Endothelial cell of umbilical vein (primary cell): Measurements from ENCODE around the gene TOR4A. TPM values are rescaled to one million over a fixed set of nuclear protein-coding genes. Genes with fewer than 3 reads are reported as not detected.
A peak's percentile ranks its signal among the peaks of the same experiment; 100 is the strongest.

Experiments
- BruUV-seq: library from RNA; stranded (reverse); fragments of 400-500 nt; replicated peaks from 2 replicates; lab custom pipeline; 2021; lab: Mats Ljungman, UMichigan
- CTCF ChIA-PET: fragments of 300-600, 350-600 bp; sonication (Branson Sonifier 250); formaldehyde crosslinking; loops from one replicate; lab custom pipeline; 2021; ENCODE audit warnings: antibody characterized with exemption, inconsistent platforms; lab: Charles Lee
- POLR2A ChIA-PET: fragments of 300-600, 350-600 bp; sonication (Branson Sonifier 250); formaldehyde crosslinking; loops from one replicate; lab custom pipeline; 2021; ENCODE audit warnings: antibody characterized with exemption, inconsistent platforms; lab: Charles Lee
- DNase-seq: peaks from one replicate; pipeline ENCODE4 v3.0.0-alpha.2; 2011; ENCODE audit warnings: low read depth, low spot score
- FAIRE-seq: peaks from 2 replicates; lab custom pipeline; 2011; peaks lifted over from hg19 to GRCh38; lab: Jason Lieb, UNC
- H2AFZ ChIP-seq: 2 replicates; pipeline ENCODE4 v1.6.0; 2012; ENCODE audit warnings: low read depth, low read length, control low read depth, inconsistent platforms
- H3K27ac ChIP-seq: 2 replicates; pipeline ENCODE4 v1.5.1; 2011; ENCODE audit warnings: low read depth, mild to moderate bottlenecking, control low read depth, low read length, moderate library complexity; ENCODE audit not compliant: insufficient read depth
- H3K27me3 ChIP-seq, 2 experiments: 2 replicates each; pipeline versions ENCODE4 v1.6.0 to v1.6.1; 2011; ENCODE audit warnings: low read length in 2 of 2, mixed read lengths in 1 of 2; ENCODE audit not compliant: control insufficient read depth in 2 of 2, insufficient read depth in 2 of 2
- H3K36me3 ChIP-seq, 2 experiments: 2 replicates in 1 of 2; 3 replicates in 1 of 2; pipeline ENCODE4 v1.5.1; 2011; ENCODE audit warnings: low read length in 2 of 2, mild to moderate bottlenecking in 1 of 2, moderate library complexity in 1 of 2; ENCODE audit not compliant: control insufficient read depth in 2 of 2, insufficient read depth in 2 of 2; ENCODE audit errors: extremely low read depth in 1 of 2
- H3K4me1 ChIP-seq: 3 replicates; pipeline ENCODE4 v1.5.1; 2011; ENCODE audit warnings: mild to moderate bottlenecking, low read length; ENCODE audit not compliant: control insufficient read depth, insufficient read depth; ENCODE audit errors: extremely low read depth
- H3K4me2 ChIP-seq: 2 replicates; pipeline ENCODE4 v1.6.1; 2011; ENCODE audit warnings: low read length, control low read depth, mixed read lengths; ENCODE audit not compliant: insufficient read depth
- H3K4me3 ChIP-seq, 3 experiments: fragments of 200-600 bp in 1 of 3; sonication (generic), shearing (Covaris generic) in 1 of 3; replicated peaks in 1 of 3; 2 replicates each; pipeline ENCODE4 v1.5.1; 2011 to 2016; ENCODE audit warnings: control low read depth in 3 of 3, low read length in 3 of 3, mild to moderate bottlenecking in 2 of 3, inconsistent platforms in 1 of 3, low read depth in 1 of 3, moderate library complexity in 1 of 3; ENCODE audit not compliant: insufficient read depth in 1 of 3
- H3K79me2 ChIP-seq: 2 replicates; pipeline ENCODE4 v1.6.0; 2012; ENCODE audit warnings: low read length, inconsistent platforms; ENCODE audit not compliant: control insufficient read depth, insufficient read depth
- H3K9ac ChIP-seq: replicated peaks from 2 replicates; pipeline ENCODE3; 2011; ENCODE audit warnings: low read length, control low read depth; ENCODE audit not compliant: insufficient read depth; ENCODE audit errors: extremely low read depth
- H3K9me1 ChIP-seq: replicated peaks from 3 replicates; pipeline ENCODE4 v1.6.0; 2011; ENCODE audit warnings: mild to moderate bottlenecking, low read length; ENCODE audit not compliant: control insufficient read depth, insufficient read depth; ENCODE audit errors: extremely low read depth
- H3K9me3 ChIP-seq: replicated peaks from 2 replicates; pipeline ENCODE4 v1.5.1; 2012; ENCODE audit warnings: low read length, inconsistent platforms; ENCODE audit not compliant: control insufficient read depth, insufficient read depth
- H4K20me1 ChIP-seq: replicated peaks from 2 replicates; pipeline ENCODE3; 2011; ENCODE audit warnings: mild to moderate bottlenecking, low read length; ENCODE audit not compliant: control insufficient read depth, insufficient read depth; ENCODE audit errors: extremely low read depth
- EZH2 ChIP-seq: IDR thresholded peaks from 2 replicates; pipeline ENCODE4 v1.6.1; 2012; ENCODE audit warnings: borderline replicate concordance, low read depth, mild to moderate bottlenecking, moderate library complexity, low read length, inconsistent platforms; ENCODE audit not compliant: severe bottlenecking
- FOS ChIP-seq: IDR thresholded peaks from 2 replicates; pipeline ENCODE4 v1.6.1; 2011; ENCODE audit warnings: mild to moderate bottlenecking, low read length, moderate library complexity, borderline replicate concordance; ENCODE audit not compliant: insufficient read depth
- GATA2 ChIP-seq: IDR thresholded peaks from 2 replicates; pipeline ENCODE4 v1.7.0; 2011; ENCODE audit warnings: low read depth, mild to moderate bottlenecking, moderate library complexity, mixed read lengths, low read length; ENCODE audit not compliant: insufficient read length, insufficient read depth
- JUN ChIP-seq: IDR thresholded peaks from 2 replicates; pipeline ENCODE4 v1.6.1; 2011; ENCODE audit warnings: borderline replicate concordance, low read depth; ENCODE audit not compliant: insufficient read length, insufficient read depth
- MAX ChIP-seq: IDR thresholded peaks from 2 replicates; pipeline ENCODE4 v1.6.1; 2011; ENCODE audit not compliant: insufficient read depth, insufficient read length
- MYC ChIP-seq: IDR thresholded peaks from one replicate; pipeline ENCODE4 v1.6.1; 2011; ENCODE audit warnings: mild to moderate bottlenecking, low read depth, low read length
- POLR2A ChIP-seq: IDR thresholded peaks from 2 replicates; pipeline ENCODE4 v1.6.1; 2012; ENCODE audit warnings: low read depth, mild to moderate bottlenecking, control low read depth, low read length
- POLR2AphosphoS5 ChIP-seq: IDR thresholded peaks from 2 replicates; pipeline ENCODE4 v1.6.1; 2012; ENCODE audit warnings: low read depth, mild to moderate bottlenecking, control low read depth, low read length, moderate library complexity; ENCODE audit not compliant: insufficient read depth
- dilution Hi-C: fragments of 300-500 bp; cut with MboI; formaldehyde crosslinking; loops from one replicate; pipeline ENCODE4 v1.15.0; 2019; ENCODE audit warnings: low sequenced_read_pairs; ENCODE audit not compliant: extremely low pct_ligation_motif_present
- intact Hi-C: fragments of 100-400 bp; cut with micrococcal nuclease; formaldehyde crosslinking; loops from one replicate; pipeline ENCODE4 v1.10.0; 2022
- polyA plus RNA-seq, 4 experiments: library from polyadenylated mRNA; depleted of rRNA in 3 of 4; stranded (reverse) in 3 of 4; unstranded in 1 of 4; fragments of >200 nt; gene quantifications; 2 replicates each; pipeline versions ENCODE4 v1.2.1 to v1.2.3, GENCODE V29; 2011 to 2012; ENCODE audit warnings: missing spikeins in 1 of 4
- total RNA-seq: library from RNA; stranded (reverse); gene quantifications from 2 replicates; pipeline ENCODE4 v1.2.3, GENCODE V29; 2021
- TF ChIP-seq, protein P1 (sequence below), 2 donors: IDR thresholded peaks; 1 replicate in 1 of 2; 2 replicates in 1 of 2; pipeline ENCODE4 v1.5.1; 2011; ENCODE audit warnings: low read length in 2 of 2, mild to moderate bottlenecking in 2 of 2, moderate library complexity in 2 of 2, control low read depth in 1 of 2, inconsistent platforms in 1 of 2, low read depth in 1 of 2; ENCODE audit not compliant: insufficient read depth in 1 of 2; ENCODE audit errors: extremely low read depth in 1 of 2

The TOR4A gene
- total and polyA plus RNA-seq, 2 donors (not counting 3 experiments of a cell fraction or from before 2014, with no cell fraction given) = 32.4 to 48.0 TPM

GRCh38 chr9:137303151-137303892 lies 25.8 kb downstream of the TOR4A start:
- intact Hi-C loops = no loop called here
- Histone ChIP-seq H4K20me1 (no peaks in the 10 kb centered on the region), H3K4me1 (peaks cover 54% of the 10 kb centered on the region), H3K79me2 (peaks cover 26% of the 10 kb centered on the region), H3K9me1 (no peaks in the 10 kb centered on the region), H2AFZ (peak overlapping the region; percentile 26), H3K27ac (peak overlapping the region; percentile 76), H3K27me3 (no peaks in the 10 kb centered on the region), H3K36me3 (no peaks in the 10 kb centered on the region), H3K4me2 (peak overlapping the region; percentile 40), H3K9ac (peak overlapping the region; percentile 65), H3K9me3 (no peaks in the 10 kb centered on the region), H3K4me3 (peak overlapping the region in 1 of 3 experiments; percentile 32)
- peak; percentile 87 for FAIRE-seq
- dilution Hi-C loops = no loop called here
- TF ChIP-seq POLR2AphosphoS5 (no peak), MYC (no peak), JUN (no peak), MAX (no peak), EZH2 (no peak), POLR2A (no peak), GATA2 (no peak), FOS (no peak)
- TF ChIP-seq, protein P1, sequence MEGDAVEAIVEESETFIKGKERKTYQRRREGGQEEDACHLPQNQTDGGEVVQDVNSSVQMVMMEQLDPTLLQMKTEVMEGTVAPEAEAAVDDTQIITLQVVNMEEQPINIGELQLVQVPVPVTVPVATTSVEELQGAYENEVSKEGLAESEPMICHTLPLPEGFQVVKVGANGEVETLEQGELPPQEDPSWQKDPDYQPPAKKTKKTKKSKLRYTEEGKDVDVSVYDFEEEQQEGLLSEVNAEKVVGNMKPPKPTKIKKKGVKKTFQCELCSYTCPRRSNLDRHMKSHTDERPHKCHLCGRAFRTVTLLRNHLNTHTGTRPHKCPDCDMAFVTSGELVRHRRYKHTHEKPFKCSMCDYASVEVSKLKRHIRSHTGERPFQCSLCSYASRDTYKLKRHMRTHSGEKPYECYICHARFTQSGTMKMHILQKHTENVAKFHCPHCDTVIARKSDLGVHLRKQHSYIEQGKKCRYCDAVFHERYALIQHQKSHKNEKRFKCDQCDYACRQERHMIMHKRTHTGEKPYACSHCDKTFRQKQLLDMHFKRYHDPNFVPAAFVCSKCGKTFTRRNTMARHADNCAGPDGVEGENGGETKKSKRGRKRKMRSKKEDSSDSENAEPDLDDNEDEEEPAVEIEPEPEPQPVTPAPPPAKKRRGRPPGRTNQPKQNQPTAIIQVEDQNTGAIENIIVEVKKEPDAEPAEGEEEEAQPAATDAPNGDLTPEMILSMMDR (IDR thresholded peaks at IDR 0.05; ENCODE audit: extremely low read depth in 1 of 2, insufficient read depth in 1 of 2, low read depth in 1 of 2, low read length in 2 of 2) = no peak
- BruUV-seq = no TSS peak
- POLR2A ChIA-PET = interaction anchor here (0.7 kb wide), 1 partner anchor 109 kb away, joined by 3 read pairs; no protein-coding TSS in a partner anchor
- DNase-seq = no peak
- CTCF ChIA-PET = interaction anchor here (1.4 to 3.1 kb wide), 7 partner anchors 16 to 119 kb away, joined by 3 to 36 read pairs (median 8); partner anchors contain the start of genes EXD3, NOXA1 and TOR4A
